ENCODE measurements around the gene PATE4. TPM values are rescaled to one million over a fixed set of nuclear protein-coding genes. Genes with fewer than 3 reads are reported as not detected.
A peak's percentile ranks its signal among the peaks of the same experiment; 100 is the strongest.

PATE4 gene
- total RNA-seq, 2 donors from 2014 or later: not detected

DNA sequence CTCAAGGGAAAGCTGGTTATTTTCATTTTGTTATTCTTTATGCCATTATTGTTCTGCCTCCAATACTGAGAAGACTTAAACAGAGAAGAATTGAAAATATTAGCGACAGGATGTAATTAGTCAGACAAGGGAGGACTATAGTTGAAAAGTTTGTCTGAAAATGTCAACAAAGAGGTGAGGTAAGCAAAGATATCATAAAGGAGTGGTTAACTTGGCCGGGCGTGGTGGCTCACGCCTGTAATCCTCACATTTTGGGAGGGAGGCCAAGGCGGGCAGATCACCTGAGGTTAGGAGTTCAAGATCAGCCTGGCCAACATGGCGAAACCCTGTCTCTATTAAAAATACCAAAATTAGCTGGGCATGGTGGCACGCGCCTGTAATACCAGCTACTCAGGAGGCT lies 50.3 kb downstream of the PATE4 start:
- intact Hi-C loops (cut with DNase I): no loop called here

DNA sequence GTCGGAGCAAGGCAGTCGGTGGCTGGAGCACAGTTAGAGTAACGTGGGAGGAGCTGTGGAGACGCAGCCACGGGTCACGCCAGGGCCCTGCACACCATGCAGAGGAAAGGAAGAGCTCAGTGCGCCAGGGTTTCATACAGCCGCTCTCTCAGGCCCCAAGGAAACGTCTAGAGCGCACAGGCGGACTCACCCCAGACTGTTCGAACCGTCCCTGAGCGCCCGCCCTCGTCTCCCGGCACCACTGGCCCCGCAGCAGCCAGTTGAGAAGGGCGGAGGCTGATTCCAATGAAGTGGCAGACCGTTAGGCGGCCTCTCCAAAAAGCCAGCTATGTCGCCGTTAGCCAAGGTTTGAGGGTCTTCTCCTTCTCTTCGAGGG lies 53.9 kb downstream of the PATE4 start:
- peak; percentile 87 for DNase-seq (ENCODE audit: low spot score)
- intact Hi-C loops (cut with DNase I): no loop called here

More for the DNA sequence above, 50.3 kb downstream of the PATE4 start:
- DNase-seq (ENCODE audit: low spot score): no peak

DNA sequence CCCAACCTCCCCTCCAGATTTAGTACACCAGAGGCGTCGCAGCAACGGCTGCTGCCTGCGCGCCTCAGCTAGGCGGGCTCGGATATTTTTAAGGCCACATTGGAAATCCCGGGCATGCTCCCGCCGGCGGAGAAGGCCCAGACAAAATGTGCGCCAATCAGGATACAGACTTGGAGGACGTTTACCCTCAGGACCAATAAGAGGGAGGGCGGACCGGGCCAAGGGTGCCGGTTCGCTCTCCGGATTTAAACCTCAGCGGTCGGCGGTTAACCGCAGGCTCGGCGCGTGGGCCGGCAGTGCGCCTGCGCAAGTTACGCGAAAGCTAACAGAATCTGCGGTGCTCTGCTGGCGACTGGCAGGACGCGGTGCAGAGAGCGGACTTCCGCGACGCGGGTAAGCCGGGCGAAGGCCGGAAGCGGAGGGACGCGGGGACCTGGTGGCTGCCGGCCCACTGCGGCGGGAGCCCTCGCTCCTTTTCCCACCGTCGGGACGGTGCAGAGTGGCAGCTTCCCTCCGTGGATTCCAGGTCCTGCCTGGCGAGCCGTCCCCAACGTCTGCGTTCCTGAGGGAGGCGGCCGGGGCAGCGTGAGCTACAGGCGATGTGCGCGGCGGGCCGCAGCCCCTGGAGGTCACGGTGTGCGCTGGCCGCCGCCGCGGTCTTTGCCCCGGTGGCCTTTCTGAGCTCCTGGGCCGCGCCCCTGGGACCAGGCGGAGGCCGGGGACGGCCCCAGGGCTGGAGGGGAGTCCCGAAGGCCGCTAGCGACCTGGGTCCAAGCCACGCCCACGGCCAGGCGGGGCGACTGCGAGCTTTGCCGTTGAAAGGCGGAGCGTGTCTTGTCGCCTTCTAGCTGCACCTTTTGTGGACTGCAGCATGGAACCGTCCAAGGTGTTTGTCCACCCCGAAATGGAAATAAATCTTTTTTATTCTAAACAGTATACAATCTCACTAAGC lies 54.5 kb downstream of the PATE4 start, which contains the start of gene HYLS1:
Gene HYLS1, plus strand, starts transcription at position 296 of the 952 bp plus-strand sequence. CDS start 11,701 bp downstream, outside the sequence.
- DNase-seq (ENCODE audit: low spot score): peak; percentile 98
- intact Hi-C loops (cut with DNase I): no loop called here

Other genes starting within 250 kb of the PATE4 start
- gene STT3A, start 240.5 kb upstream of the PATE4 start, total RNA-seq: 100 to 1,000 TPM in 1 of 2 donors, 10 to 100 TPM in 1; 96.1 to 101 TPM
- 1 to 10 TPM; 2.5 to 5.0 TPM for gene CHEK1, start 208.2 kb upstream of the PATE4 start, total RNA-seq
- not detected for gene ACRV1, start 152.5 kb upstream of the PATE4 start, total RNA-seq
- not detected for gene PATE1, start 87.0 kb upstream of the PATE4 start, total RNA-seq
- gene PATE2, start 54.5 kb upstream of the PATE4 start, total RNA-seq: under 1 TPM in 1 of 2 donors, not detected in 1; 0.79 TPM
- gene PATE3, start 45.2 kb upstream of the PATE4 start, total RNA-seq: not detected
- gene HYLS1, start 54.4 kb downstream of the PATE4 start, total RNA-seq: 1 to 10 TPM; 3.7 to 5.0 TPM
- gene PUS3, start 69.9 kb downstream of the PATE4 start, total RNA-seq: 1 to 10 TPM; 7.1 to 9.1 TPM
- not detected for gene DDX25, start 71.2 kb downstream of the PATE4 start, total RNA-seq
- under 1 TPM in 1 of 2 donors, not detected in 1; 0.14 TPM for gene VSIG10L2, start 112.7 kb downstream of the PATE4 start, total RNA-seq
- 10 to 100 TPM; 11.2 to 31.3 TPM for gene CDON, start 229.6 kb downstream of the PATE4 start, total RNA-seq

All from posterior vena cava (tissue), 2 donors.